HEK293 (cell line): ENCODE measurements around the gene CCNL1.

ENCODE experiments used
- GFI1B ChIP-seq: fragments of 450-650 bp; formaldehyde crosslinking; IDR thresholded peaks from 2 replicates; pipeline ENCODE4 v1.5.1; 2016; ENCODE audit warnings: missing biosample characterization, missing genetic modification characterization
- HOXD13 ChIP-seq: sonication (generic); formaldehyde crosslinking; IDR thresholded peaks from 2 replicates; pipeline ENCODE4 v1.8.0; 2022; ENCODE audit warnings: missing genetic modification reagents, borderline replicate concordance
- REPIN1 ChIP-seq: fragments of 450-650 bp; formaldehyde crosslinking; IDR thresholded peaks from 2 replicates; pipeline ENCODE4 v1.5.1; 2017; ENCODE audit warnings: missing biosample characterization, missing genetic modification characterization, low read depth
- YY1 ChIP-seq: fragments of 450-650 bp; formaldehyde crosslinking; IDR thresholded peaks from 2 replicates; pipeline ENCODE4 v1.5.1; 2018; ENCODE audit warnings: missing biosample characterization, missing genetic modification characterization
- ZBTB21 ChIP-seq: fragments of 450-650 bp; formaldehyde crosslinking; IDR thresholded peaks from 2 replicates; pipeline ENCODE4 v1.5.1; 2017; ENCODE audit warnings: missing biosample characterization, missing genetic modification characterization
- ZFHX2 ChIP-seq: fragments of 450-650 bp; formaldehyde crosslinking; conservative IDR thresholded peaks from 2 replicates; pipeline ENCODE4 v1.5.1; 2016; ENCODE audit warnings: missing biosample characterization, missing genetic modification characterization
- ZNF211 ChIP-seq: fragments of 450-650 bp; formaldehyde crosslinking; IDR thresholded peaks from 2 replicates; pipeline ENCODE4 v1.5.1; 2016; ENCODE audit warnings: low read depth, missing biosample characterization, missing genetic modification characterization
- ZNF214 ChIP-seq: fragments of 450-650 bp; formaldehyde crosslinking; IDR thresholded peaks from 2 replicates; pipeline ENCODE4 v1.5.1; 2017; ENCODE audit warnings: missing biosample characterization, mild to moderate bottlenecking, missing genetic modification characterization, borderline replicate concordance
- ZNF221 ChIP-seq: fragments of 450-650 bp; formaldehyde crosslinking; IDR thresholded peaks from 2 replicates; pipeline ENCODE4 v1.5.1; 2017; ENCODE audit warnings: missing biosample characterization, missing genetic modification characterization, borderline replicate concordance
- ZNF23 ChIP-seq: fragments of 450-650 bp; formaldehyde crosslinking; IDR thresholded peaks from 2 replicates; pipeline ENCODE4 v1.5.1; 2016; ENCODE audit warnings: missing biosample characterization, missing genetic modification characterization, borderline replicate concordance
- ZNF366 ChIP-seq: fragments of 450-650 bp; formaldehyde crosslinking; conservative IDR thresholded peaks from 2 replicates; pipeline ENCODE4 v1.5.1; 2016; ENCODE audit warnings: missing biosample characterization, missing genetic modification characterization
- ZNF394 ChIP-seq: fragments of 450-650 bp; formaldehyde crosslinking; IDR thresholded peaks from 2 replicates; pipeline ENCODE4 v1.5.1; 2016; ENCODE audit warnings: missing biosample characterization, missing genetic modification characterization, mild to moderate bottlenecking, moderate library complexity, borderline replicate concordance
- ZNF426 ChIP-seq: fragments of 450-650 bp; formaldehyde crosslinking; IDR thresholded peaks from 2 replicates; pipeline ENCODE4 v1.5.1; 2017; ENCODE audit warnings: missing biosample characterization, missing genetic modification characterization, mild to moderate bottlenecking, inconsistent platforms, moderate library complexity
- ZNF521 ChIP-seq: fragments of 450-650 bp; formaldehyde crosslinking; IDR thresholded peaks from 2 replicates; pipeline ENCODE4 v1.5.1; 2017; ENCODE audit warnings: missing biosample characterization, mild to moderate bottlenecking, missing genetic modification characterization
- ZNF561 ChIP-seq: fragments of 450-650 bp; IDR thresholded peaks from 2 replicates; pipeline ENCODE4 v1.5.1; 2018; ENCODE audit warnings: missing biosample characterization, missing genetic modification characterization, borderline replicate concordance
- ZNF600 ChIP-seq: fragments of 450-650 bp; formaldehyde crosslinking; IDR thresholded peaks from 2 replicates; pipeline ENCODE4 v1.5.1; 2016; ENCODE audit warnings: missing biosample characterization, missing genetic modification characterization
- ZNF76 ChIP-seq: fragments of 450-650 bp; formaldehyde crosslinking; IDR thresholded peaks from 2 replicates; pipeline ENCODE4; 2016; ENCODE audit warnings: low read depth, missing biosample characterization, missing genetic modification characterization, borderline replicate concordance
- ZNF785 ChIP-seq: fragments of 450-650 bp; formaldehyde crosslinking; IDR thresholded peaks from 2 replicates; pipeline ENCODE4 v1.5.1; 2016; ENCODE audit warnings: missing biosample characterization, missing genetic modification characterization
- TF ChIP-seq, protein P1 (sequence below): fragments of 450-650 bp; IDR thresholded peaks from 2 replicates; pipeline ENCODE4 v1.5.1; 2018; ENCODE audit warnings: missing biosample characterization, missing genetic modification characterization
- TF ChIP-seq, protein P2 (sequence below): fragments of 450-650 bp; formaldehyde crosslinking; IDR thresholded peaks from 2 replicates; pipeline ENCODE4 v1.5.1; 2017; ENCODE audit warnings: missing biosample characterization, missing genetic modification characterization
- TF ChIP-seq, protein P3 (sequence below): fragments of 450-650 bp; formaldehyde crosslinking; IDR thresholded peaks from 2 replicates; pipeline ENCODE4 v1.5.1; 2017; ENCODE audit warnings: missing biosample characterization, missing genetic modification characterization
- TF ChIP-seq, protein P4 (sequence below): fragments of 450-650 bp; IDR thresholded peaks from 2 replicates; pipeline ENCODE4 v1.5.1; 2018; ENCODE audit warnings: missing biosample characterization, mild to moderate bottlenecking, missing genetic modification characterization
- TF ChIP-seq, protein P5 (sequence below): fragments of 450-650 bp; formaldehyde crosslinking; IDR thresholded peaks from 2 replicates; pipeline ENCODE4 v1.5.1; 2016; ENCODE audit warnings: missing biosample characterization, missing genetic modification characterization
- TF ChIP-seq, protein P6 (sequence below): fragments of 450-650 bp; formaldehyde crosslinking; IDR thresholded peaks from 2 replicates; pipeline ENCODE4 v1.5.1; 2016; ENCODE audit warnings: missing biosample characterization, missing genetic modification characterization
- TF ChIP-seq, protein P7 (sequence below): fragments of 450-650 bp; formaldehyde crosslinking; IDR thresholded peaks from 2 replicates; pipeline ENCODE4 v1.5.1; 2016; ENCODE audit warnings: missing biosample characterization, missing genetic modification characterization
- TF ChIP-seq, protein P8 (sequence below): fragments of 450-650 bp; formaldehyde crosslinking; optimal IDR thresholded peaks from 2 replicates; pipeline ENCODE3; 2016; ENCODE audit warnings: missing biosample characterization, mild to moderate bottlenecking, missing genetic modification characterization

Gene CCNL1

DNA sequence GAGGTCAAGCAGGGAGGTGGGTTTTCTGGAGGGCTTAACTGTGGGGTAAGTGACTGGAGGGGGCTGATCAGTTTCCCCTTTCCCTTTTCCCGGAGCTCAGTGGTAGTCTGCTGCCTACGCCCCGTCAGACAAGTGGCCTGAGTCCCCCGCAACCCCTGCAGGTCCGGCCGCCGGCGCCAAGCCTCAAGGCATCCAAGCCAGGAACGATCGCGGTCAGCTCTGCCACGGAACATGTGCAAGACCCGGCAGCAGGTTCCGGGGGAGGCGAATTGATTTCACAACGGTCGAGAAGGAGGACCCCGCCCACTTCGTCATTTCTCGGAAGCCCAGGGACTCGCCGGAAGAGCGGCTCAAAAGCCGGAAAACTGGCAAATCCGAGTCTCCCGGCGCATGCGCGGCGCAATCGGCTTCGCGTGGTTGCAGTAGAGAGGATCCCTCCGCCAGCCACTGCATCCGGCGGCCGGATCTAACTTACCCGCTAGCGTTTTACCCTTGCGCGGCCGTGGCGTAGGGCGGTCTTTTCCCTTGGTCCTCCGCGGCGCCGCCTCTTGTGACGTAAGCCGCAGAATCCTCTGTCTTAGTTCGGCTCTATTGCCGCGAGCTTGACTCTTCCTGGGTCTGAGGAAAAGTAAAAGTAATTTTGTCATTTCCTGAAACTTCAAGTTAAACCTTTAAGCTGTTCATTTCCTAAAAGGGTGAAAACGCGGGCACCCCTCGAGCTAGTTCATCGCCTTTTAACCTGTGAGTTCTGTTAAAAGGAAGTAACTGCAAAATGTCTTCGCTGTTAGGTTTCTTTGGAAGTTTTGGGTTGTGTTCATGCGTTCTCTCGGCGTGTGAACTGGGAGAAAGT is 14.9 kb upstream of the CCNL1 start (continued):
- TF ChIP-seq ZNF521 (tag by site-specific recombination) (no peak), ZNF221 (no peak), ZNF561 (tag by site-specific recombination) (no peak), ZNF211 (tag by site-specific recombination) (no peak), ZNF76 (peak; percentile 85), ZNF785 (tag by site-specific recombination) (no peak), ZNF23 (no peak), ZBTB21 (tag by site-specific recombination) (peak; percentile 96), ZNF366 (no peak), HOXD13 (CRISPR knock-in tag) (no peak), ZNF600 (tag by site-specific recombination) (peak; percentile 85), ZFHX2 (tag by site-specific recombination) (peak; percentile 79), ZNF394 (tag by site-specific recombination) (peak; percentile 57; the same call in 1 of the 2 replicates), YY1 (tag by site-specific recombination) (peak; percentile 35; the same call in 1 of the 2 replicates), ZNF426 (tag by site-specific recombination) (no peak), GFI1B (tag by site-specific recombination) (no peak; the same call in 1 of the 2 replicates), REPIN1 (tag by site-specific recombination) (no peak), ZNF214 (tag by site-specific recombination) (no peak)
- TF ChIP-seq, protein P1, sequence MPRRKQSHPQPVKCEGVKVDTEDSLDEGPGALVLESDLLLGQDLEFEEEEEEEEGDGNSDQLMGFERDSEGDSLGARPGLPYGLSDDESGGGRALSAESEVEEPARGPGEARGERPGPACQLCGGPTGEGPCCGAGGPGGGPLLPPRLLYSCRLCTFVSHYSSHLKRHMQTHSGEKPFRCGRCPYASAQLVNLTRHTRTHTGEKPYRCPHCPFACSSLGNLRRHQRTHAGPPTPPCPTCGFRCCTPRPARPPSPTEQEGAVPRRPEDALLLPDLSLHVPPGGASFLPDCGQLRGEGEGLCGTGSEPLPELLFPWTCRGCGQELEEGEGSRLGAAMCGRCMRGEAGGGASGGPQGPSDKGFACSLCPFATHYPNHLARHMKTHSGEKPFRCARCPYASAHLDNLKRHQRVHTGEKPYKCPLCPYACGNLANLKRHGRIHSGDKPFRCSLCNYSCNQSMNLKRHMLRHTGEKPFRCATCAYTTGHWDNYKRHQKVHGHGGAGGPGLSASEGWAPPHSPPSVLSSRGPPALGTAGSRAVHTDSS, result no peak
- TF ChIP-seq, protein P2, sequence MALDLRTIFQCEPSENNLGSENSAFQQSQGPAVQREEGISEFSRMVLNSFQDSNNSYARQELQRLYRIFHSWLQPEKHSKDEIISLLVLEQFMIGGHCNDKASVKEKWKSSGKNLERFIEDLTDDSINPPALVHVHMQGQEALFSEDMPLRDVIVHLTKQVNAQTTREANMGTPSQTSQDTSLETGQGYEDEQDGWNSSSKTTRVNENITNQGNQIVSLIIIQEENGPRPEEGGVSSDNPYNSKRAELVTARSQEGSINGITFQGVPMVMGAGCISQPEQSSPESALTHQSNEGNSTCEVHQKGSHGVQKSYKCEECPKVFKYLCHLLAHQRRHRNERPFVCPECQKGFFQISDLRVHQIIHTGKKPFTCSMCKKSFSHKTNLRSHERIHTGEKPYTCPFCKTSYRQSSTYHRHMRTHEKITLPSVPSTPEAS (tag by site-specific recombination), result no peak
- TF ChIP-seq, protein P3, sequence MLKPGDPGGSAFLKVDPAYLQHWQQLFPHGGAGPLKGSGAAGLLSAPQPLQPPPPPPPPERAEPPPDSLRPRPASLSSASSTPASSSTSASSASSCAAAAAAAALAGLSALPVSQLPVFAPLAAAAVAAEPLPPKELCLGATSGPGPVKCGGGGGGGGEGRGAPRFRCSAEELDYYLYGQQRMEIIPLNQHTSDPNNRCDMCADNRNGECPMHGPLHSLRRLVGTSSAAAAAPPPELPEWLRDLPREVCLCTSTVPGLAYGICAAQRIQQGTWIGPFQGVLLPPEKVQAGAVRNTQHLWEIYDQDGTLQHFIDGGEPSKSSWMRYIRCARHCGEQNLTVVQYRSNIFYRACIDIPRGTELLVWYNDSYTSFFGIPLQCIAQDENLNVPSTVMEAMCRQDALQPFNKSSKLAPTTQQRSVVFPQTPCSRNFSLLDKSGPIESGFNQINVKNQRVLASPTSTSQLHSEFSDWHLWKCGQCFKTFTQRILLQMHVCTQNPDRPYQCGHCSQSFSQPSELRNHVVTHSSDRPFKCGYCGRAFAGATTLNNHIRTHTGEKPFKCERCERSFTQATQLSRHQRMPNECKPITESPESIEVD, result no peak
- TF ChIP-seq, protein P4, sequence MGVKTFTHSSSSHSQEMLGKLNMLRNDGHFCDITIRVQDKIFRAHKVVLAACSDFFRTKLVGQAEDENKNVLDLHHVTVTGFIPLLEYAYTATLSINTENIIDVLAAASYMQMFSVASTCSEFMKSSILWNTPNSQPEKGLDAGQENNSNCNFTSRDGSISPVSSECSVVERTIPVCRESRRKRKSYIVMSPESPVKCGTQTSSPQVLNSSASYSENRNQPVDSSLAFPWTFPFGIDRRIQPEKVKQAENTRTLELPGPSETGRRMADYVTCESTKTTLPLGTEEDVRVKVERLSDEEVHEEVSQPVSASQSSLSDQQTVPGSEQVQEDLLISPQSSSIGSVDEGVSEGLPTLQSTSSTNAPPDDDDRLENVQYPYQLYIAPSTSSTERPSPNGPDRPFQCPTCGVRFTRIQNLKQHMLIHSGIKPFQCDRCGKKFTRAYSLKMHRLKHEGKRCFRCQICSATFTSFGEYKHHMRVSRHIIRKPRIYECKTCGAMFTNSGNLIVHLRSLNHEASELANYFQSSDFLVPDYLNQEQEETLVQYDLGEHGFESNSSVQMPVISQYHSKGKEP (tag by site-specific recombination), result peak; percentile 97
- TF ChIP-seq, protein P5, sequence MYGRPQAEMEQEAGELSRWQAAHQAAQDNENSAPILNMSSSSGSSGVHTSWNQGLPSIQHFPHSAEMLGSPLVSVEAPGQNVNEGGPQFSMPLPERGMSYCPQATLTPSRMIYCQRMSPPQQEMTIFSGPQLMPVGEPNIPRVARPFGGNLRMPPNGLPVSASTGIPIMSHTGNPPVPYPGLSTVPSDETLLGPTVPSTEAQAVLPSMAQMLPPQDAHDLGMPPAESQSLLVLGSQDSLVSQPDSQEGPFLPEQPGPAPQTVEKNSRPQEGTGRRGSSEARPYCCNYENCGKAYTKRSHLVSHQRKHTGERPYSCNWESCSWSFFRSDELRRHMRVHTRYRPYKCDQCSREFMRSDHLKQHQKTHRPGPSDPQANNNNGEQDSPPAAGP (tag by site-specific recombination), result peak; percentile 81
- TF ChIP-seq, protein P6, sequence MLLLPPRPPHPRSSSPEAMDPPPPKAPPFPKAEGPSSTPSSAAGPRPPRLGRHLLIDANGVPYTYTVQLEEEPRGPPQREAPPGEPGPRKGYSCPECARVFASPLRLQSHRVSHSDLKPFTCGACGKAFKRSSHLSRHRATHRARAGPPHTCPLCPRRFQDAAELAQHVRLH, result peak; percentile 90
- TF ChIP-seq, protein P7, sequence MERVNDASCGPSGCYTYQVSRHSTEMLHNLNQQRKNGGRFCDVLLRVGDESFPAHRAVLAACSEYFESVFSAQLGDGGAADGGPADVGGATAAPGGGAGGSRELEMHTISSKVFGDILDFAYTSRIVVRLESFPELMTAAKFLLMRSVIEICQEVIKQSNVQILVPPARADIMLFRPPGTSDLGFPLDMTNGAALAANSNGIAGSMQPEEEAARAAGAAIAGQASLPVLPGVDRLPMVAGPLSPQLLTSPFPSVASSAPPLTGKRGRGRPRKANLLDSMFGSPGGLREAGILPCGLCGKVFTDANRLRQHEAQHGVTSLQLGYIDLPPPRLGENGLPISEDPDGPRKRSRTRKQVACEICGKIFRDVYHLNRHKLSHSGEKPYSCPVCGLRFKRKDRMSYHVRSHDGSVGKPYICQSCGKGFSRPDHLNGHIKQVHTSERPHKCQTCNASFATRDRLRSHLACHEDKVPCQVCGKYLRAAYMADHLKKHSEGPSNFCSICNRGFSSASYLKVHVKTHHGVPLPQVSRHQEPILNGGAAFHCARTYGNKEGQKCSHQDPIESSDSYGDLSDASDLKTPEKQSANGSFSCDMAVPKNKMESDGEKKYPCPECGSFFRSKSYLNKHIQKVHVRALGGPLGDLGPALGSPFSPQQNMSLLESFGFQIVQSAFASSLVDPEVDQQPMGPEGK (tag by site-specific recombination), result peak; percentile 76
- TF ChIP-seq, protein P8, sequence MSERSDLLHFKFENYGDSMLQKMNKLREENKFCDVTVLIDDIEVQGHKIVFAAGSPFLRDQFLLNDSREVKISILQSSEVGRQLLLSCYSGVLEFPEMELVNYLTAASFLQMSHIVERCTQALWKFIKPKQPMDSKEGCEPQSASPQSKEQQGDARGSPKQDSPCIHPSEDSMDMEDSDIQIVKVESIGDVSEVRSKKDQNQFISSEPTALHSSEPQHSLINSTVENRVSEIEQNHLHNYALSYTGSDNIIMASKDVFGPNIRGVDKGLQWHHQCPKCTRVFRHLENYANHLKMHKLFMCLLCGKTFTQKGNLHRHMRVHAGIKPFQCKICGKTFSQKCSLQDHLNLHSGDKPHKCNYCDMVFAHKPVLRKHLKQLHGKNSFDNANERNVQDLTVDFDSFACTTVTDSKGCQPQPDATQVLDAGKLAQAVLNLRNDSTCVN (tag by site-specific recombination), result peak; percentile 66
